Measurements from ENCODE around the gene ATXN7L1.
"Not testable (repeated sequence)": the region's sequence is repeated elsewhere in the genome, so short reads cannot be mapped to it uniquely, and the experiment has no call there.

ATXN7L1 gene

GRCh38 chr7:105705427-105705826 lies 171.0 kb downstream of the ATXN7L1 start:
- DNase-seq (ENCODE audit: low spot score) = no peak

- DNase-seq (ENCODE audit: low spot score) = no peak
These were observed 173.0 kb downstream of the ATXN7L1 start for GRCh38 chr7:105703207-105703930.

GRCh38 chr7:105699568-105700236 lies 176.7 kb downstream of the ATXN7L1 start:
- DNase-seq (ENCODE audit: low spot score) = no peak

GRCh38 chr7:105698531-105698930 lies 177.9 kb downstream of the ATXN7L1 start:
- no peak for DNase-seq (ENCODE audit: low spot score)

- no peak for DNase-seq (ENCODE audit: low spot score)
These were observed 178.6 kb downstream of the ATXN7L1 start for GRCh38 chr7:105697753-105698152.

GRCh38 chr7:105697169-105697568 lies 179.2 kb downstream of the ATXN7L1 start:
- DNase-seq (ENCODE audit: low spot score) = not testable (repeated sequence)

- DNase-seq (ENCODE audit: low spot score) = no peak
These were observed 182.8 kb downstream of the ATXN7L1 start for GRCh38 chr7:105693576-105693975.

GRCh38 chr7:105691680-105692564 lies 184.5 kb downstream of the ATXN7L1 start:
- no peak for DNase-seq (ENCODE audit: low spot score)

- no peak for DNase-seq (ENCODE audit: low spot score)
These were observed 185.2 kb downstream of the ATXN7L1 start for GRCh38 chr7:105691082-105691679.

GRCh38 chr7:105690325-105690945 lies 186.0 kb downstream of the ATXN7L1 start:
- no peak for DNase-seq (ENCODE audit: low spot score)

GRCh38 chr7:105689067-105689819 lies 187.2 kb downstream of the ATXN7L1 start:
- DNase-seq (ENCODE audit: low spot score) = no peak

- no peak for DNase-seq (ENCODE audit: low spot score)
These were observed 187.8 kb downstream of the ATXN7L1 start for GRCh38 chr7:105688617-105689016.

- no peak for DNase-seq (ENCODE audit: low spot score)
These were observed 191.2 kb downstream of the ATXN7L1 start for GRCh38 chr7:105685161-105685560.

GRCh38 chr7:105682341-105683060 lies 193.9 kb downstream of the ATXN7L1 start:
- DNase-seq (ENCODE audit: low spot score) = no peak

- DNase-seq (ENCODE audit: low spot score) = no peak
These were observed 195.8 kb downstream of the ATXN7L1 start for GRCh38 chr7:105680505-105681187.

- DNase-seq (ENCODE audit: low spot score) = no peak
These were observed 197.4 kb downstream of the ATXN7L1 start for GRCh38 chr7:105678811-105679495.

- peak; percentile 46 for DNase-seq (ENCODE audit: low spot score)
These were observed 198.4 kb downstream of the ATXN7L1 start for GRCh38 chr7:105677817-105678573.

- DNase-seq (ENCODE audit: low spot score) = no peak
These were observed 199.0 kb downstream of the ATXN7L1 start for GRCh38 chr7:105677410-105677730.

Measured in SW480 (cell line).